ENCODE measurements around the gene ANO9. TPM values are rescaled to one million over a fixed set of nuclear protein-coding genes. Genes with fewer than 3 reads are reported as not detected.
"Not testable (repeated sequence)": the region's sequence is repeated elsewhere in the genome, so short reads cannot be mapped to it uniquely, and the experiment has no call there.

ANO9 gene
- total RNA-seq, 1 experiment from 2014 or later, result 0.83 TPM

DNA sequence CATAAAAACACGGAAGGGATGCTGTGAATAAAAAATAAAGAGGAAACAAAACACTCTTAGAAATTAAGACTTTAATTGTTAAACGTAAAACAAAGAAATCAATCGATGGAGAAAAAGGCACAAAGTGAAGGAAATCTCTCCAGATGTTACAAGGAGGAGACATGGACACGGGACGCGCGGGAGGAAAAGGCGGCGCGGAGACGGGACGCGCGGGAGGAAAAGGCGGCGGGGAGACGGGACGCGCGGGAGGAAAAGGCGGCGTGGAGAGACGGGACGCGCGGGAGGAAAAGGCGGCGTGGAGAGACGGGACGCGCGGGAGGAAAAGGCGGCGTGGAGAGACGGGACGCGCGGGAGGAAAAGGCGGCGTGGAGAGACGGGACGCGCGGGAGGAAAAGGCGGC lies 17.0 kb downstream of the ANO9 start:
- not testable (repeated sequence) for H3K27me3 ChIP-seq (ENCODE audit: control insufficient read depth, insufficient read depth, low read length); H3K4me3 ChIP-seq (ENCODE audit: insufficient read depth, low read depth, low read length); DNase-seq

DNA sequence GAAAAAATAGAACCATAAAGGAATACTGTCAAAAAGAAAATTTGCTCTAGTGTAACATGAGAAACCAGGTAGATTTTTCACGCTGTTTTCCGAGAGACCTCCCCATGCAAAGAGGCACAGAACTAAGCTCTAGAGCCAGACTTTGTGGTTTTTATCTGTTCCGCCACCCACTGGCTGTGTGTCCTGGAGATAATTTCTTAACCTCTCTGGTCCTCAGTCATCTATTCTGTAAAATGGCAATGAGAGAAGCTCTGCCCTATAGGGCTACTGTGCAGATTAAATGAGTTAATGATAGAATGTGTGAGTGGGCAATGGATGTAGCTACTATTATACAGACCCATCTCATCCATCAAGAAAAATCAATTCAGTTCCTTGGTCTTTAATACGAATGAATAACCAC lies 17.6 kb downstream of the ANO9 start:
- H3K4me3 ChIP-seq (ENCODE audit: insufficient read depth, low read depth, low read length), result no peak overlapping the region
- no peaks in the 10 kb centered on the region for H3K36me3 ChIP-seq (replicated peaks; ENCODE audit: control insufficient read depth, insufficient read depth, low read length)
- H3K27me3 ChIP-seq (ENCODE audit: control insufficient read depth, insufficient read depth, low read length), result no peaks in the 10 kb centered on the region
- no peak for DNase-seq

More for the DNA sequence above, 17.0 kb downstream of the ANO9 start:
- not testable (repeated sequence) for H3K36me3 ChIP-seq (replicated peaks; ENCODE audit: control insufficient read depth, insufficient read depth, low read length)

DNA sequence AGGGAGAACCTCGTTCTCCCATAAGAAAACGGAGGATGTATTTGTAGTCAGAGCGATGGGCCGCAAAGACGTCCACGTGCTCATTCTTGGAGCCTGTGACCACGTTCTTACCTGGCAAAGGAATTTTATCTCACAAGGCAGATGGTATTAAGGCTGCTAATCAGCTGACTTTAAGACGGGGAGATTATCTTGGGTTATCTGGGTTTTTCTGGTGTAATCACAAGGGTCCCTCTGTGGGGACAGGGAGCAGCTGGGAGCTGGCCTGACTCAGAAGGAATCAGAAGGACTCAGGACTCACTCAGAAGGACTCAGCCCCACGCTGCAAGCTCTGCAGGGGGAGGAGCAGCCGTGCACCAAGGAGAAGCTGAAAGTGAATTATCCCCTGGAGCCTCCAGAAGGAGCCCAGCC lies 19.6 kb downstream of the ANO9 start:
- no peak for DNase-seq

DNA sequence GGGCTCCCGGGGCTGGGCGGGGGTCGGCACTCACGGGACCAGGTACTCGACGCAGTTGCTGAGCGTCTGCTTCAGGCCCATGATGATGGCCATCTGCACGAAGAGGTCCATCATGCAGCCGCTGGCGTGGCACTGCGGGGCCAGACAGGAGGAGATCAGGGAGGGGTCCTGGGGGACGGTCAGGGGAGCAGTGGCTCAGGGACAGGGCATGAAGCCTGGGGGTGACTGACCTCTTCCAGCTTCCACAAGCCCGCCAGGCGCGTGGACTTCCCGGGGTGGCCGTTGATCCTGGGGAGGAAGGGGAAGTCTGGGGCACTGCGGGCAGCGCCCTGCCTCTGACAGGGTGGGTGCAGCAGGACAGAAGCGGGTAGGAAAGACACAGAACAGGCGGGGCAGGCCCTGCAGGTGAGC lies 20.9 kb downstream of the ANO9 start:
- Histone ChIP-seq H3K4me3 (ENCODE audit: insufficient read depth, low read depth, low read length) (no peak overlapping the region), H3K36me3 (replicated peaks; ENCODE audit: control insufficient read depth, insufficient read depth, low read length) (no peaks in the 10 kb centered on the region)
- no peak for DNase-seq

More for the DNA sequence above, 19.6 kb downstream of the ANO9 start:
- H3K27me3 ChIP-seq (ENCODE audit: control insufficient read depth, insufficient read depth, low read length), result peaks cover 8% of the 10 kb centered on the region; the same call in 1 of the 2 replicates
- H3K4me3 ChIP-seq (ENCODE audit: insufficient read depth, low read depth, low read length), result no peak overlapping the region
- no peaks in the 10 kb centered on the region for H3K36me3 ChIP-seq (replicated peaks; ENCODE audit: control insufficient read depth, insufficient read depth, low read length)

DNA sequence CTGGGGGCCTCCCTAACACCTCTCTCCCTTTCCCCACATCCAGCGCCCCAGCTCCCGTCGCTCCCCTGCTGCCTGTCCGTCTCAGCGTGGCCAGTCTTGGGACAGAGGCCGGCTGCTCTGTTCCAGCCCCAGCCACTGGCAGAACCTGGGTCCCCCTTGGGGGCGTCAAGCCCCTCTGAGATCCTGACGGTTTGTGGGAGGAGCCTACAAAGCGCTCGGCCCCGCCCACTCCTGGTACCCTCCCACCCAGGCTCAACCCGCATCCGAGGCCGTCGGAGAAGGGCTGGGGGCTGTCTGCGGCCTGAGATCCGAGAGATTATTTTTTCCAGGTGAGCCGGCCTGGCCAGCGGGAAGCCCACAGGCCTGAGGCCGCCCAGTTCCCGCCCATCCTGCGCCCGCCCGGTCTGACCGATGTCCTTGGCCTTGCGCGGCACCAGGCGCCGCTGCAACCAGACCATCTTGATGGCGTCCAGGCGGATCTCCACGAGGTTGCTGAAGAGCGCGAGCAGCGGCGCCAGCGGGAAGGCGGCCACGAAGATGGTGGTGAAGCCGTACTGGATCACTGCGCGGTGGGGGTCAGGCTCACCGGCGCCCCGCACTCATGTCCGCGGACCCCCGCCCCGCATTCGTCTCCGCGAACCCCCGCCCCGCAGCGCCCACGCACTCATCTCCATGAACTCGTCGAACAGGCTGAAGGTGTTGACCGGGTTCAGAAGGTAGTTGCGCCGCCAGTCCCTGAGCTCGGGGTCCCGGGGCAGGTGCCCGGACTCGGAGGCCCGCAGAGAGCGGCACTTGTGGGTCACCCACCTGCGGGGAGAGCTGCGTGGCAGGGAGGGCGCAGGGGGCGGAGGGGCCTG lies 21.5 kb downstream of the ANO9 start:
- DNase-seq, result peak; percentile 91
- peaks cover 25% of the 10 kb centered on the region; the same call in 1 of the 2 replicates for H3K27me3 ChIP-seq (ENCODE audit: control insufficient read depth, insufficient read depth, low read length)

More for the DNA sequence above, 20.9 kb downstream of the ANO9 start:
- peaks cover 21% of the 10 kb centered on the region; the same call in 1 of the 2 replicates for H3K27me3 ChIP-seq (ENCODE audit: control insufficient read depth, insufficient read depth, low read length)

DNA sequence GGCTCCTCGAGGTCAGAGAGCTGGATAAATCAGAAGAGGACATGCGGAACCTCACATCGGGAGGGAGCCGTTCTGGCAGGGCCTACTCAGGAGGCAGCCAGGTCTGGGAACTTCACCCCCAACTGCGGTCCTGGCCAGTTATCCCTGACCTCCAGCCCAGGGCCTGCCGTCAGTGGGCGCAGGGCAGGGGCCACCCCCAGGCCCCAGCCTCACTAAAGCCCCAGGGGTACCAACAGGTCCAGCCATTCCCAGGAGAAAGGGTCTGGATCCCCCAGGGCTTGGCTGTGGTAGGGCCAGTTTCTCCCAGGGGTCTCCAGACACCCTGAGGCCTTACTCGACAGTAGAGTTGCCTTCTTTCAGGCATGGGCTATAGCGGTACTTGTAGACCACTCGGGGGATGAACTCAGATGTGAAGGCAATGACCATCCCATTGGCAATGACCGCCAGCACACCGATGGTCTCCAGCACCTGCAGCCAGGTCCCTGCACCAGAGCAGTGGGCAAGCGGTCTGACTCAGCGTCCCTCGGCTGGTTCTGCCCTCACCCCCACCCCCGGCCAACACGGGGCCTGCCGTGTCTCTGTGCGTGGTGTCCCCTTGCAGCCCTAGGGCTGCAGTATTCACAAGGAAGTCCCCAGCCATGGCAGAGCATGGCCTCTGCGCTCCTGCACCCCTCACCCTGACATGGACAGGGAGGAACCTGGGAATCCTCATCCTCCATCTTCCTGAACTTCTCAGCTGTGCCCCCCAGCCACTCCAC lies 22.4 kb downstream of the ANO9 start:
- H3K36me3 ChIP-seq (replicated peaks; ENCODE audit: control insufficient read depth, insufficient read depth, low read length), result no peaks in the 10 kb centered on the region
- no peak for DNase-seq
- peaks cover 25% of the 10 kb centered on the region; the same call in 1 of the 2 replicates for H3K27me3 ChIP-seq (ENCODE audit: control insufficient read depth, insufficient read depth, low read length)
- H3K4me3 ChIP-seq (ENCODE audit: insufficient read depth, low read depth, low read length), result no peak overlapping the region

More for the DNA sequence above, 21.5 kb downstream of the ANO9 start:
- Histone ChIP-seq H3K36me3 (replicated peaks; ENCODE audit: control insufficient read depth, insufficient read depth, low read length) (no peaks in the 10 kb centered on the region), H3K4me3 (ENCODE audit: insufficient read depth, low read depth, low read length) (no peak overlapping the region)

DNA sequence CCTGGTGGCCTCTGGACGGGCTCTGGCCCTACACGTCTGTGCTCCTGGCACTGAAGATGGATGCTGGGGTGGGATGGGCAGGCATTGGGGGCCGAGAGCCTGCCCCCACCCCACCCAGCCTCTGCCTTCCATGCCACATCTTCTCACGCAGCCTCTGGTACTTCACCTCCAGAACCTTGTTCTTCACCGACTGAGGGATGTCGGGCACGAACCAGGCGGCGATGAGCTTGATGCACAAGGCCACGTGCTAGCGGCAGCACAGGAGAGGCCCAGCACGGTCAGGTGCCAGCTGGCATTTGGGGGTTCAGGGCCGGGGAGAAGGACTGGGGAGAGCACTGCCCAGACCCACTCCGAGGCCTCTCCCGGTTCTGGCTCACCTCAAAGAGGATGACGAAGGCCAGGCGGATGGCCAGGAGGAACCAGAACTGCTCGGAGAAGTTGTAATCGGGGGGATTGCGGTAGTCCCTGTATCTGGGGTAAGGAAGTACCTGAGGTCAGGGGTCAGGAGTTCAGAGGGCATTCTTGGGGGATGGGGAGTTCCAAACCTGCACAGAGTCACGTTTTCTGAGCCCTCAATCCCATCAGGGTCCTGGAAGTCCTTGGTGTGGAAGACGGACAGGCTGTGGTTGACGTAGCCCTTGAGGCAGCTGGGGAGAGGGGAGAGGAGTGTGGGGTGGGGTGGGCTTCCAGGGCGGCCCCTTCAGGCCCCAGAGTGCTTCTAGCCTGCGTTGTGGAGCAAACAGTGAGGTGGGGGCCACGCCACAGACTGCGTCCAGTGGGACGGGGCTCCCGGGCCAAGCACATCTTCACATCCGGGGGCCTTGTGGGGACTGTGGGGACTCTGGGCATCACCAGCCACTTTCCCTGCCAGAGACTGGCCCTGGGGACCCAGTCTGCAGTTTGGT lies 23.2 kb downstream of the ANO9 start:
- no peak overlapping the region for H3K4me3 ChIP-seq (ENCODE audit: insufficient read depth, low read depth, low read length)
- no peak for DNase-seq
- H3K27me3 ChIP-seq (ENCODE audit: control insufficient read depth, insufficient read depth, low read length), result peaks cover 25% of the 10 kb centered on the region; the same call in 1 of the 2 replicates
- H3K36me3 ChIP-seq (replicated peaks; ENCODE audit: control insufficient read depth, insufficient read depth, low read length), result no peaks in the 10 kb centered on the region

DNA sequence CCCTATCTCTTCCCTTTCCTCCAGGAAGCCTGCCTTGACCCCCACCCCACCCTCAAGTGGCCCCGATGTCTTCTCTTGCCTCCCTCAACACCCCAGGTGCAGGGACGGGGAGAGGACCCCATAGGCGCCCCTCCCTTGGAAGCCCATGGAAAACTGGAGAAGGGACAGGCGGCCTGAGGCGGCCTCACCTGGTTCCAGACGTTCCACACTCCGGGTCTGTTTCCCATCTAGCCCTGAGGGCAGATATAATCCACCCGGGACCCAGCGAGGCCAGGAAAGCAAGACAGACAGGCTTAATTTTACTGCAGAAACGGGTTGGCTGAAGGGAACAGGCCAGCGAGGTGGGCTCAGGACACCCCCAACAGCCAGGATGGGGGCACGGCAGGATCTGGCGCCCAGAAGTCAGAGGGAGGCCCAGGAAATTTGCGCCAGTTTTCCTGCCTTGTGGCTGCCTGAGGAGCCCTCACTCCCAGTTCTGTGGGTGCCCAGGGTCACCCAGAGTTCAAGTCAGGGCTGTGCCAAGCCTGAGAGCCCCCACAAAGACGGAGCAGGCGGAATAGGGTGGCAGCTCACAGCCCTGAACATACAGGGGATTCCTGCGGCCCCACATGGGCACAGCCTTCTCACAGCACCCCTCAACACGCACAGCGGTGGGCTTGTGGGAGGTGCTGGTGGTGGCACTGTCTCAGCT lies 24.0 kb downstream of the ANO9 start:
- H3K27me3 ChIP-seq (ENCODE audit: control insufficient read depth, insufficient read depth, low read length), result peaks cover 25% of the 10 kb centered on the region; the same call in 1 of the 2 replicates
- peak; percentile 79 for DNase-seq
- H3K4me3 ChIP-seq (ENCODE audit: insufficient read depth, low read depth, low read length), result peak overlapping the region; percentile 68
- H3K36me3 ChIP-seq (replicated peaks; ENCODE audit: control insufficient read depth, insufficient read depth, low read length), result no peaks in the 10 kb centered on the region

DNA sequence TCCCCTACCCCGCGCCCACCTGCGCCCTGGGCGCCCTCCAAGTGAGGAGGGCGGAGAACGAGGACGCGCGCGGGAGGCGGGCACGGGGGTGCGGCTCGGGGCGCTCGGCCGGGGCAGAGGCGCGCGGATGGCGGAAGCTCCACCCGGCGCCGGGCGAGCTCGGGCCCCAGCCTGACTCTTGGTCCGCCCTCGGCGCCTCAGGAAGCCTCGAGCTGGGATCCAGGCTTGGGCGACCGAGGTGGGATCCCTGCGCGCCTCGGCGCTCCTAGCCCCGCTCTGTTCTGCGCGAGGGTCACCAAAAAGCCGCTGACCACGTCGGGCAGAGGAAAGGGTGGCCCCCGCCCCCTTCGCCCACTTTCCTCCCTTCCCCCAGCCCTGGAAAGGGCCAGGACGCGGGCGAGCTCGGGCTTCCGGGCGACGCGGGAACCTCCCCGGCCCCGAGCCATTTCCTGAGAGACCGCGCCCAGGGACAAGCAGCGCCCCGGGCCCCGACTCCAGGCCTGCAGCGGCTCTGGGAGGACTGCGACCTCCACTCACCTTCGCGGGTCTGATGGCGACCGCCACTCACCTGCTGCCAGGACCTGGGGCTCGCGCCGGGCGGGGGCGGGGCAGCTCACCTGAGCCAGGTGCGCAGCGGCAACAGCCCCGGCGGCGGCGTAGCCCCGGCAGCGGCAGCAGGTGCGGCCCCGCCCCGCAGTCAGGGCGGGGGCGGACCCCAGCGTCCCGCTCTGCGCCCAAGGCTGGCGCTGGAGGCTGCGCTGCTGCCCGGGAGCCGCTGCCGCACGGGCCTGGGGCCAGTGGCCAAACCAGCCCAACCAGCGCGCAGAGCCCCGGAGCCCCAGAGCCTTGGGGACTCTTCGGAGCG lies 24.8 kb downstream of the ANO9 start:
- Histone ChIP-seq H3K27me3 (ENCODE audit: control insufficient read depth, insufficient read depth, low read length) (peaks cover 25% of the 10 kb centered on the region; the same call in 1 of the 2 replicates), H3K4me3 (ENCODE audit: insufficient read depth, low read depth, low read length) (peak overlapping the region; percentile 68), H3K36me3 (replicated peaks; ENCODE audit: control insufficient read depth, insufficient read depth, low read length) (no peaks in the 10 kb centered on the region)
- peak; percentile 99 for DNase-seq

DNA sequence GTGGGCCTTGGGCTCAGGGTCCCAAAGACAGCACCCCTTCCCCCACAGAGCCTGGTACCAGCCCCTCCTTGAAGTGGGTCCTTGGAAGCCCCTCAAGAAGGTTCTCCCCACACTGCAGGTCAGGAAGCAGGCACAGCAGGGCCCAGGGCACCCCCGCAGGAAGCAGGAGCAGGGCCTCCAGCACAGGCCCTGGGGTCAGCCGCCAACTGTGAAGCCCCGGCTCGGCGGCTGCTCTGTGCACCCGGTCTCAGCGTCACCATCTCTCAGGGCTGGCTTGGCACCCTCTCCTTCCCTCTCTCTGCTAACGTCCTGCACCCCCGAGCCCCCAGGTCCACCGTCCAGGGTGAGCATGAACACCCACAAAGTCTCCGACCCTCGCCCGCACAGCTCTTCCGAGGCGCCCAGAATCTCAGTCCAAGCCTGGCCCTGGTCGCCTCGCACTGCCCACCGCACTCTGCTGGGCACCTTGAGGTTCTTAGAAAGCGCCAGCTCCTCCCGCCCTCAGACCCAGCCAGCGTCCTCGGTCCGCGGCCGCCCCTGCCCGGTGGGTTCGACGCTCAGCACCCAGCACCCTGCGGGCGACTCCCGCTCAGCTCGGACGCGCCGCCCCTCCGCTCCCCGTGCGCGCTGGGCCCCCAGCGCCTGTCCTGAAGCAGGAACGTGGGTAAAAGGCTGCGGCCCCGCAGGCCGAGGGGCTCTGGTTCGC lies 25.6 kb downstream of the ANO9 start:
- Histone ChIP-seq H3K36me3 (replicated peaks; ENCODE audit: control insufficient read depth, insufficient read depth, low read length) (no peaks in the 10 kb centered on the region), H3K27me3 (ENCODE audit: control insufficient read depth, insufficient read depth, low read length) (peaks cover 25% of the 10 kb centered on the region; the same call in 1 of the 2 replicates), H3K4me3 (ENCODE audit: insufficient read depth, low read depth, low read length) (peak overlapping the region; percentile 68)
- DNase-seq, result no peak

DNA sequence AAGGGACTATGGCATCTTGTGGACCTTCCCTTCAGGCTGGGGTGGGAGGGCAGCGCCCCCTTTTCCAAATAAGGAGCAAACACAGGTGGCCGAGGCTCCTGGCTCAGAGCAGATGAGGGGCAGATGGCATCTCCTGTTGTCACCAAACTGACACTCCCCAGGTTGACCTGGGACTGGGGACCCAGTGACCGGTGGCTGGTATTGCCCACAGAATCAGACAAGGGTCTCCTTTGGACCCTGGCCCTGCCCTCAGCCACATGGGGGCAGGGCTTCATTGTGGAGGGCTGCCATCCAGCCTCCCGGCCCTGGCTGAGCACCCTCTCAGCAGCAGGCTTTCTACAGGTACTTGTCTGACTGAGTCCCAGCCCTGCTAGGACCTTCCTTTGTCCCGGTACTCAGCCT lies 26.2 kb downstream of the ANO9 start:
- DNase-seq, result no peak
- peaks cover 25% of the 10 kb centered on the region; the same call in 1 of the 2 replicates for H3K27me3 ChIP-seq (ENCODE audit: control insufficient read depth, insufficient read depth, low read length)
- no peaks in the 10 kb centered on the region for H3K36me3 ChIP-seq (replicated peaks; ENCODE audit: control insufficient read depth, insufficient read depth, low read length)
- H3K4me3 ChIP-seq (ENCODE audit: insufficient read depth, low read depth, low read length), result no peak overlapping the region

DNA sequence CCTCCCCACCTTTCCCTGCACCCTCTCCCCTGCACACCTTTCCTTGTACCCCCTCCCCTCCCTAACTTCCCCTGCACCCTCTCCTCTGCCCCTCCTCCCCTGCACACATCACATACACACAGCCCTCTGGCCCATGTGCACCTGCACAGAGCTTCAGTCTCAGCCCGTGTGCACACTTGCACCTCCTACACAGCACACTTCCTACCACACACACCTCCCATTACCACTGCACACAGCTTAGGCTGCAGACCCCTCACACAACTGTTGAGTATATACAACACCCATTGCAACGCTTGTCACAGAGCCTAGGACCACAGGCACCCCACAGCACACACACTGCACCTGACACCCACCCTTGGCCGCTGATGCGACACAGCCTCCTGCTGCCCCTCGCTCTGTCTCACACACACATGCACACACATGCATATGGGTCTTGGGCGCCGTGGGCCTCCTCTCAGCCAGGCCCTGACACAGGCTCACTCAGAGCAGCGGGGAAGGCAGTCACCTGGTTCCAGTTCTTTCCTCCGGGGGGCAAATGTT lies 27.4 kb downstream of the ANO9 start:
- Histone ChIP-seq H3K27me3 (ENCODE audit: control insufficient read depth, insufficient read depth, low read length) (peaks cover 25% of the 10 kb centered on the region; the same call in 1 of the 2 replicates), H3K4me3 (ENCODE audit: insufficient read depth, low read depth, low read length) (no peak overlapping the region), H3K36me3 (replicated peaks; ENCODE audit: control insufficient read depth, insufficient read depth, low read length) (no peaks in the 10 kb centered on the region)
- DNase-seq, result no peak
